Endodermal cell (in vitro differentiated cells): ENCODE data around the gene IPO11. TPM values are rescaled to one million over a fixed set of nuclear protein-coding genes. Genes with fewer than 3 reads are reported as not detected.

Experiments used
- DNase-seq: peaks from one replicate; pipeline ENCODE4 v3.0.0-alpha.2; 2017
- H3K27ac ChIP-seq: 2 replicates; pipeline ENCODE4 v1.5.1; 2013; ENCODE audit warnings: mild to moderate bottlenecking, low read depth, low read length, moderate library complexity
- H3K27me3 ChIP-seq: 2 replicates; pipeline ENCODE4 v1.6.1; 2013; ENCODE audit warnings: mild to moderate bottlenecking, low read length, moderate library complexity; ENCODE audit not compliant: insufficient read depth, control insufficient read depth, poor library complexity, severe bottlenecking
- H3K36me3 ChIP-seq: 2 replicates; pipeline ENCODE4 v1.7.0; 2013; ENCODE audit warnings: mild to moderate bottlenecking, low read length, moderate library complexity; ENCODE audit not compliant: control insufficient read depth, insufficient read depth
- H3K4me1 ChIP-seq: one replicate; pipeline ENCODE4 v1.7.0; 2013; ENCODE audit warnings: low read length; ENCODE audit not compliant: control insufficient read depth, insufficient read depth
- H3K4me3 ChIP-seq: 2 replicates; pipeline ENCODE4 v1.5.1; 2013; ENCODE audit warnings: mild to moderate bottlenecking, low read length, moderate library complexity
- H3K9ac ChIP-seq: 2 replicates; pipeline ENCODE4 v1.6.1; 2013; ENCODE audit warnings: mild to moderate bottlenecking, low read length, moderate library complexity; ENCODE audit not compliant: poor library complexity, severe bottlenecking; ENCODE audit errors: extremely low read depth
- H3K9me3 ChIP-seq: 2 replicates; pipeline ENCODE4 v1.6.1; 2013; ENCODE audit warnings: mild to moderate bottlenecking, low read length, moderate library complexity; ENCODE audit not compliant: control insufficient read depth
- H3K27ac Mint-ChIP-seq: 2 replicates; pipeline ENCODE4 v1.8.0; 2020; ENCODE audit warnings: mixed read lengths
- H3K27me3 Mint-ChIP-seq: 2 replicates; pipeline ENCODE4 v1.8.0; 2021; ENCODE audit warnings: mild to moderate bottlenecking, mixed read lengths; ENCODE audit not compliant: insufficient read depth
- H3K36me3 Mint-ChIP-seq: 2 replicates; pipeline ENCODE4 v1.8.0; 2020; ENCODE audit warnings: low read depth, mixed read lengths
- H3K4me1 Mint-ChIP-seq: 2 replicates; pipeline ENCODE4 v1.8.0; 2020; ENCODE audit warnings: mixed read lengths
- H3K4me3 Mint-ChIP-seq: 2 replicates; pipeline ENCODE4 v1.8.0; 2020; ENCODE audit warnings: mild to moderate bottlenecking, moderate library complexity, mixed read lengths
- H3K9me3 Mint-ChIP-seq: 2 replicates; pipeline ENCODE4 v1.8.0; 2020; ENCODE audit warnings: mild to moderate bottlenecking, mixed read lengths
- CTCF ChIP-seq: fragments of 200-600 bp; sonication (generic); conservative IDR thresholded peaks from 2 replicates; pipeline ENCODE4 v1.5.0; 2021; ENCODE audit warnings: antibody characterized with exemption, mild to moderate bottlenecking
- WGBS, 2 experiments: methylation state at CpG; one replicate each; pipeline versions ENCODE4 v1.1.5 to v1.1.7; 2013; ENCODE audit warnings: missing lambda C conversion rate in 2 of 2, mixed read lengths in 1 of 2; ENCODE audit not compliant: insufficient coverage in 1 of 2, insufficient read length in 1 of 2; 5-methylcytosine and 5-hydroxymethylcytosine counted together
- long read RNA-seq, 4 experiments: library from polyadenylated mRNA in 2 of 4; library from RNA in 1 of 4; library from capped mRNA in 1 of 4; stranded (forward) in 3 of 4; unstranded in 1 of 4; transcript quantifications; one replicate each; pipeline ENCODE4 v2.0.0, GENCODE V29; 2020 to 2021; ENCODE audit warnings: inconsistent platforms in 1 of 4
- polyA plus RNA-seq, 2 experiments: library from polyadenylated mRNA; stranded (reverse); fragments of 50-300 nt; gene quantifications; one replicate each; pipeline ENCODE4 v1.2.3, GENCODE V29; 2013
- total RNA-seq, 2 donors: library from RNA; stranded (reverse); fragmentation: NEBNext Ultra II Directional in 1 of 2; extraction: Animal tissue kit (Norgen Biotek cat#: 25700) in 1 of 2; gene quantifications; 2 replicates in 1 of 2; 3 replicates in 1 of 2; pipeline ENCODE4 v1.2.1, GENCODE V29; 2021

Gene IPO11
- 10 to 100 TPM; 51.6 to 55.8 TPM for total RNA-seq
- polyA plus RNA-seq (2013, experiment 1 of 2): 23.9 TPM
- 26.5 TPM for polyA plus RNA-seq (2013, experiment 2 of 2)
- long read RNA-seq, experiment 1, partial matches to known transcripts: 9 of 19 reads
- long read RNA-seq, experiment 1, other reads (novel, unspliced or antisense): 10 of 19 reads
- long read RNA-seq, experiment 2, full-length matches to known transcripts: 53 of 71 reads
- long read RNA-seq, experiment 2, partial matches to known transcripts: 8 of 71 reads
- long read RNA-seq, experiment 2, other reads (novel, unspliced or antisense): 10 of 71 reads
- long read RNA-seq, experiment 3, full-length matches to known transcripts: 167 of 205 reads
- long read RNA-seq, experiment 3, partial matches to known transcripts: 9 of 205 reads
- long read RNA-seq, experiment 3, other reads (novel, unspliced or antisense): 29 of 205 reads
- long read RNA-seq, experiment 4, full-length matches to known transcripts: 2 of 6 reads
- long read RNA-seq, experiment 4, partial matches to known transcripts: 2 of 6 reads
- long read RNA-seq, experiment 4, other reads (novel, unspliced or antisense): 2 of 6 reads

- H3K27ac Mint-ChIP-seq: peak within 1 kb of the TSS; percentile 96
- no peaks in the 10 kb centered on the region for H3K27me3 Mint-ChIP-seq
- Histone ChIP-seq H3K9ac (peak within 1 kb of the TSS; percentile 92), H3K27ac (peak within 1 kb of the TSS; percentile 90), H3K36me3 (no peaks in the 10 kb centered on the region), H3K9me3 (no peaks in the 10 kb centered on the region), H3K4me3 (peak within 1 kb of the TSS; percentile 94), H3K27me3 (no peaks in the 10 kb centered on the region), H3K4me1 (peaks cover 2% of the 10 kb centered on the region)
- TF ChIP-seq CTCF: no peak
- H3K4me3 Mint-ChIP-seq: peak within 1 kb of the TSS; percentile 96
- no peaks in the 10 kb centered on the region for H3K9me3 Mint-ChIP-seq
- DNase-seq: peak; percentile 99
- WGBS, 2 experiments: 0 to 1% methylated on average over 55 to 66 of the region's 66 CpGs
- no peaks in the 10 kb centered on the region for H3K36me3 Mint-ChIP-seq
- peaks cover 11% of the 10 kb centered on the region for H3K4me1 Mint-ChIP-seq
Observed at GRCh38 chr5:62412549-62413329, at the start of gene IPO11. TSS of gene IPO11 (plus strand) at chr5:62412763. CDS start at chr5:62437280, 24,517 bp downstream.

- Mint-ChIP-seq H3K9me3 (no peaks in the 10 kb centered on the region), H3K27ac (no peak overlapping the region), H3K4me3 (no peak overlapping the region), H3K36me3 (peaks cover 56% of the 10 kb centered on the region), H3K27me3 (no peaks in the 10 kb centered on the region), H3K4me1 (no peaks in the 10 kb centered on the region)
- Histone ChIP-seq H3K4me1 (no peaks in the 10 kb centered on the region), H3K36me3 (peaks cover 84% of the 10 kb centered on the region), H3K9ac (no peak overlapping the region), H3K9me3 (peaks cover 7% of the 10 kb centered on the region), H3K4me3 (no peak overlapping the region), H3K27me3 (no peaks in the 10 kb centered on the region), H3K27ac (no peak overlapping the region)
- no peak for TF ChIP-seq CTCF
- no peak for DNase-seq
- WGBS, 2 experiments: 95 to 100% methylated on average over 1 to 2 of the region's 2 CpGs
Observed at GRCh38 chr5:62369039-62369438, 43.5 kb upstream of the IPO11 start.

GRCh38 chr5:62371409-62371808 is 41.2 kb upstream of the IPO11 start:
- Mint-ChIP-seq H3K4me3 (no peak overlapping the region), H3K36me3 (peaks cover 51% of the 10 kb centered on the region), H3K27me3 (no peaks in the 10 kb centered on the region), H3K4me1 (no peaks in the 10 kb centered on the region), H3K27ac (no peak overlapping the region), H3K9me3 (no peaks in the 10 kb centered on the region)
- Histone ChIP-seq H3K27me3 (no peaks in the 10 kb centered on the region), H3K4me1 (no peaks in the 10 kb centered on the region), H3K36me3 (peaks cover 80% of the 10 kb centered on the region), H3K9ac (no peak overlapping the region), H3K9me3 (no peaks in the 10 kb centered on the region), H3K27ac (no peak overlapping the region), H3K4me3 (no peak overlapping the region)
- no peak for DNase-seq
- TF ChIP-seq CTCF: no peak
